Measurements from ENCODE around the gene BCCIP.

Gene BCCIP

DNA sequence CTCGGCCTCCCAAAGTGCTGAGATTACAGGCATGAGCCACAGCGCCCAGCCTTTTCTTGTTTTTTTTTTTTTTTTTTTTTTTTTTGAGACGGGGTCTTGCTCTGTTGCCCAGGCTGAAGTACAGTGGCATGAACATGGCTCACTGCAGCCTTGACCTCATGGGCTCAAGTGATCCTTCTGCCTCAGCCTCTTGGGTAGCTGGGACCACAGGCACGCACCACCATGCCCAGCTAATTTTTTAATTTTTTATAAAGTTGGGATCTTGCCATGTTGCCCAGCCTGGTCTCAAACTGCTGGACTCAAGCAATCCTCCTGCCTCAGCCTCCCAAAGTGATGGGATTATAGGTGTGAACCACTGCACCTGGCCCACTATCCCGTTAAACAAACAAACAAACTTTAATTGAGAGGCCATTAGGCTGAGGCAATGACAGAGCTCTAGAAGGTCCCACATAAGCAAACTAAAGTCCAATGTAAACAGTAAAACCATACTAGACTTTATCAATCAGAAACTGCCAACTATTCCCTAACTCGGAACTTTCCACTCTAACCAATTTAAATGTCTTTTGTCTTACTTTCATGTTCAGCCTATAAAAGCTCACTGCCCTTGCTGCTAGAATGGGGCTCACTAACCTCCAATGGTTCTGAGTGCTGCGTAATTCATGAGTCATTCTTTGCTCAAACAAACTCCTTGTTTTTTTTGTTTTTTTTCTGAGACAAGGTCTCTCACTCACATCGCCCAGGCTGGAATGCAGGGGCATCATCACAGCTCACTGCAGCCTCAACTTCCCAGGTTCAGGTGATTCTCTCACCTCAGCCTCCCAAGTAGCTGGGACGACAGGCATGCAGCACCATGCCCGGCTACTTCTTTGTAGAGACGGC lies 55.9 kb downstream of the BCCIP start:
- TF ChIP-seq ZFX (IDR thresholded peaks at IDR 0.05), result no peak
- TF ChIP-seq, protein P1, sequence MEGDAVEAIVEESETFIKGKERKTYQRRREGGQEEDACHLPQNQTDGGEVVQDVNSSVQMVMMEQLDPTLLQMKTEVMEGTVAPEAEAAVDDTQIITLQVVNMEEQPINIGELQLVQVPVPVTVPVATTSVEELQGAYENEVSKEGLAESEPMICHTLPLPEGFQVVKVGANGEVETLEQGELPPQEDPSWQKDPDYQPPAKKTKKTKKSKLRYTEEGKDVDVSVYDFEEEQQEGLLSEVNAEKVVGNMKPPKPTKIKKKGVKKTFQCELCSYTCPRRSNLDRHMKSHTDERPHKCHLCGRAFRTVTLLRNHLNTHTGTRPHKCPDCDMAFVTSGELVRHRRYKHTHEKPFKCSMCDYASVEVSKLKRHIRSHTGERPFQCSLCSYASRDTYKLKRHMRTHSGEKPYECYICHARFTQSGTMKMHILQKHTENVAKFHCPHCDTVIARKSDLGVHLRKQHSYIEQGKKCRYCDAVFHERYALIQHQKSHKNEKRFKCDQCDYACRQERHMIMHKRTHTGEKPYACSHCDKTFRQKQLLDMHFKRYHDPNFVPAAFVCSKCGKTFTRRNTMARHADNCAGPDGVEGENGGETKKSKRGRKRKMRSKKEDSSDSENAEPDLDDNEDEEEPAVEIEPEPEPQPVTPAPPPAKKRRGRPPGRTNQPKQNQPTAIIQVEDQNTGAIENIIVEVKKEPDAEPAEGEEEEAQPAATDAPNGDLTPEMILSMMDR (conservative IDR thresholded peaks at IDR 0.05), result no peak
- no peak overlapping the region for H3K27ac ChIP-seq

DNA sequence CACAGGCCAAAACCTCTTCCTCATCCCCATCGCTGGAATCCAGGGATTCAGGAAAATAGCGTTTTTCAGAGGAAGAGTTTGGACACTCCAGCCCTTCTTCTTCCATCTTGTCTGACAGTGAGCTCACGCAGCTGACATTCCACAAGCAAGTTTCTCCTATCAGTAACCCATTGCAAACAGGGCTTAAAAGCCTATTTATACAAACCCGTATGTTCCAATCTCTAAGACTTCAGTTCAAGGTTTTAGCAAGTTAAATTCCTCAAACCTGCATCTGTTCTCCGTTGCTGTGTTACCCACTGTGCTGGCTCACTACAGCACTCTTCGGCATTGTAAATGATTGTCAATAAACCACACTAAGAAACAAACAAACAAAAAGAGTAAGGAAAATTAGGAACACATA lies 57.4 kb downstream of the BCCIP start:
- H3K27ac ChIP-seq, result no peak overlapping the region
- TF ChIP-seq, protein P1 (conservative IDR thresholded peaks at IDR 0.05), result no peak
- no peak for TF ChIP-seq ZFX (IDR thresholded peaks at IDR 0.05)

DNA sequence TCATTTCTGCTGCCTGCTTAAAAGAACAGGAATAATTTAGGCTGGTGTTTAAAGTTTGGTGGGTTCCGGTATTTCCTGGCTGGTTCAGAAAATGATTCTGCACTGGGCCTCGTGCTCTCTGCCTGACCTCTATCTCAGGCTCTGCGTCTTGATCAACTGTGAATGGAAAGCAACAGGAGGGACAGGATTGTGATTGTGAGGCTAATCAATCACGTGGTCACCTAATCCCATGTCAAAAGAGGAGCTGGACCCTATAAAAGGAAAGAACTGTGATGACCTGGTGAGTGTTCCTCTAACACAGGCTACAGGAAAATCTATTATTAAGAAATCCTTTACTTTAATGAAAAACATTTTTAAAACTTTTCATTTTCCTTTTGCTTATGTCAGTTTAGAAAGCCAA lies 57.8 kb downstream of the BCCIP start, which contains the start of gene DHX32:
Gene DHX32, minus strand, starts transcription at position 101 of the 400 bp plus-strand sequence. CDS start 468 bp downstream, outside the sequence.
- H3K27ac ChIP-seq, result no peak within 1 kb of the TSS
- TF ChIP-seq, protein P1 (conservative IDR thresholded peaks at IDR 0.05), result no peak
- no peak for TF ChIP-seq ZFX (IDR thresholded peaks at IDR 0.05)

DNA sequence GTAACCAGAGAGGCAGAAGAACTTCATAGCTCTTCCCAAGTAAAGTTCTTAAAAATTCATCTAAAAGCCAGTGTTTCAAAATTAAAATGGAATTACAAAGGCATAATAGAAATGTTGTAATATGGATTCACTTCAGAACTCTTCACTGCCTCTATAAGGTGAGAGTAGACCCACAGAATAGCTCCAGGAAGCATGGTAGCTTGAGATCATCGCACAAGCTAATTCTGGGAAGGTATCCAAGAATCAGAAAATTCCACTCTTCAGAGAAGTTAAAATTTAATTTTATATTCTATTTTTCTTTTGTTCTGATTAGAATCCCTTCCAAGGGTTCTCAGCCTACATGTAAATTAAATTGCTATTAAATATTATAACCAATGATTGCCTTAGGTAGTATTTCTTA lies 59.2 kb downstream of the BCCIP start:
- TF ChIP-seq, protein P1 (conservative IDR thresholded peaks at IDR 0.05), result no peak
- no peak for TF ChIP-seq ZFX (IDR thresholded peaks at IDR 0.05)

DNA sequence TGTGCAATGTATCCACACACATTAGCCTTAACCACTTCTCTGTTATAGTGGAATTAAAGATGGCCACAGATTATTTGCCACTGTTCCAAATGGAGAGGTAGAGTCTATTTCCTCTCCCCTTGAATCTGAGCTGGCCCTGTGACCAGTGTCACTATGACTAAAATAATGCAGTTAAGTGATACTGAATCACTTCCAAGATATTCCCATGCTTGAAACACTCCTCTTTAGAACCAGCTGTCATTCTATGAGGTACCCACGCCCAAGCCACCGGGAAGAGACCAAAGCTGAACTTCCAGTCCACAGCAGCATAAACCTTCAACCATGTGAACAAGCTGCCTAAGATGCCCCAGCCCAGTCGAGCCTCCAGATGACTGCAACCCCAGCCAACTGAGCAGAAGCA lies 59.9 kb downstream of the BCCIP start:
- H3K27ac ChIP-seq, result no peak overlapping the region
- TF ChIP-seq ZFX (IDR thresholded peaks at IDR 0.05), result no peak
- TF ChIP-seq, protein P1 (conservative IDR thresholded peaks at IDR 0.05), result no peak

More for the DNA sequence above, 59.2 kb downstream of the BCCIP start:
- H3K27ac ChIP-seq, result no peak overlapping the region
